T follicular helper cell (primary cell): Measurements from ENCODE around the gene ACTRT3.
"Not testable (repeated sequence)": the region's sequence is repeated elsewhere in the genome, so short reads cannot be mapped to it uniquely, and the experiment has no call there.

Source experiments
- DNase-seq: peaks from one replicate; pipeline ENCODE4 v3.0.0-alpha.2; 2020; ENCODE audit warnings: low read depth

The ACTRT3 gene

DNA sequence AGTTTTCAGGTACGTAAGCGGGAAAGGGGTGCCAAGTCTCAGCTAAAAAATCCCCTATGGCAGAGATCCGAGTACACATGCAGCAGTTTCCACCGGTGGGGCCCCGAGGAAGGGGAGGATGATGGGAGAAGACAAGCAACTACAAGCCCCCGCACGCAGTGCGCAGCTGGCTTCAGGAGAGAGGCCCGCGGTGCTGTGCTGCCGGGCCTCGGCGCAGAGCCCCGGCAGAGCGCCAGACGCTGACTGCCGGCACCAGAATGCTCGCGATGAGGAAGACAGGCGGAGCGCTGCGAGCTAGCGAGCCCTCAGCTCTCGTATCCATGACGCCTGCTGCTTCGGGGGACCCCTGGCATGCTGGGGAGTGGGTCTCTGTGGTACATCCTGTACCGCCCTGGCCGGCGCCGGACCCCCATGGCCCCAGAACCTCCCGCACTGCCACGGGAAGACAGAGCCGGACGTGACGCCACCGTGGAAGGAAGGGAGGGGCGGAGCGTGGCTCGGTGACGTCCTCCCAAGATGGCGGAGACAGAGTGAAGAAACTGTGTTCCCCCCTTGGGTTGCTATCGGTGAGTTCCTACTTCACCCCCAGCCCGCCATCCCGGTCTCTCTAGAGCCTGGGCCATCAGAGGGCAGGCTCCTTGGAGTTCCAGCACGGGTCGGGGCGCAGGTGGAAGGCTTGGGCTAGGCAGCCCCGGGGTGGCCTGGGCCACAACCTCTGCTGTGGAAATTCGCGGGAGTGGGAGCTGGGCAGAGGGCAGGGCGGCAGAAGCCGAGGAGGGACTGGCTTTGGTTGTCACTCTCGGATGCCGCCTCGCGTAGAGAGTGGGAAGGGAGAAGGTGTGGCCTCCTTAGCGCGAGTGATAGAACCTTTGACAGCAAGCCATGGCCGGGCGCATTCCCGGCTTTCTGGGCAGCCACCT is 3.8 kb upstream of the ACTRT3 start, which contains the start of gene MYNN:
MYNN (plus strand) TSS at position 500 of the 920 bp plus-strand sequence. CDS start 900 bp downstream, outside the sequence.
- peak; percentile 86 for DNase-seq

DNA sequence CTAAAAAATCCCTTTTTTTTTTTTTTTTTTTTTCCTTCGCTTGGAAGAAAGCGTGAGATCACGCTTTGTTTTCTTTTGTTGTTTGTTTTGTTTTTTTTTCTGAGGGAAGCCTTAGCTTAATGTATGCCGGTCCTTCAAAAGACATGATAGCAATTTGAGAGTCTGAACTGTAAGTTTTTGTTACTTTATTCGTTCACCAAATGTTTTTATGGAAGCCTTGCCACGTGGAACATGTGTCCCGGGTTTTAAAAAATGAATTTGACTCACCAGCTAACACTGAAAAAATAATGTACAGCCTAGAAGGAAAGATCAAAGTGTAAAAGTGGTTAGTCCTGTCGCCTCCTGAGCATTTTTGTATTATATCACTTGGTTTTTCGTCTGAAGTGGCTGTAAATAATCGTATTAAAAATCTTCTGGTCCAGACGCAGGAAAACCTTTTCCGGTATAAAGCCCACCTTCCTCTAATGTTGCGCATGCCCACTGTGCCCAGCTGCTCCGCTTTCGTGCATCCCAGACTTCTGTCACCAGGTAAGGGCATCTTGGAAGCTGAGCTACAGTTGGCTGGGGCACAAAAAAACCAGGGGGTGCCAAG is 3.0 kb upstream of the ACTRT3 start:
- DNase-seq: no peak

DNA sequence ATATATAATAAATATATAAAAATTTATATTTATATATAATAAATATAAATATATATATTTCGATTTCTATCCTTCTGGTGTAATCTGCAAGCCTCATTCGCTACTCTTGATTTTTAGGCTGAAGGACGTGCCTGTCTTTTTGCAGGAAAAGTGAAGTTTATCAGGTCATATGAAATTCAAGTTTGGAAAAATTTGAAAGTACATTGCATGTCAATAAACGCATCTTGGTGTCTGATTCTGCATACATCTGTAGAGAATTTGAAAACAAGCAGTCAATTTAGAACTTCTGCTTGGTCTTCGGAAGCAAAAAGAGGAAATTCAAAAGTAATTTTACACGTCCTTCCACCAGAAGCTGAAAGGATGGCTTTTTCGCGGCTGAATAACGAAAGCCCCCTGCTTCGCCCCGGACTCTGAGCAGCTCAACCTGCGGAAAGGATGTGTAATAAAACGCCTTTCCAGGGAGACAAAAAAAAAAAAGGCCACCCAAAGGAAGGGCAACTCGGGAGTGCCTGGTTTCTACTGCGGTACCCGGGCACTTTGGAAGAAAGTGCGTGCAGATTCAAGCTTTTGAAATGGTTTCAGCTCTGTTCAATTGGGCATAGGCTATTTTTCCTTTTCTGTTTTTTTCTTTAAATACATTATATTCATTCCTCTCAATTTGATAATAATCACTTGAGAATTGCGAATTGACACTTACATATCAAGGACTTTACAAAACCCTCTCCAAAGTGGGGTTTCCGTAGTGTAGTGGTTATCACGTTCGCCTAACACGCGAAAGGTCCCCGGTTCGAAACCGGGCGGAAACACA is 2.3 kb upstream of the ACTRT3 start:
- DNase-seq: peak; percentile 45

- peak; percentile 88 for DNase-seq
Measured at GRCh38 chr3:169764882-169765612, 4.3 kb downstream of the ACTRT3 start, which contains the start of gene TERC. Gene TERC (minus strand): TSS chr3:169765060.

- DNase-seq: peak; percentile 33
Measured at GRCh38 chr3:169764312-169764881, 5.0 kb downstream of the ACTRT3 start.

GRCh38 chr3:169760479-169760878 is 8.9 kb downstream of the ACTRT3 start:
- DNase-seq: no peak

DNA sequence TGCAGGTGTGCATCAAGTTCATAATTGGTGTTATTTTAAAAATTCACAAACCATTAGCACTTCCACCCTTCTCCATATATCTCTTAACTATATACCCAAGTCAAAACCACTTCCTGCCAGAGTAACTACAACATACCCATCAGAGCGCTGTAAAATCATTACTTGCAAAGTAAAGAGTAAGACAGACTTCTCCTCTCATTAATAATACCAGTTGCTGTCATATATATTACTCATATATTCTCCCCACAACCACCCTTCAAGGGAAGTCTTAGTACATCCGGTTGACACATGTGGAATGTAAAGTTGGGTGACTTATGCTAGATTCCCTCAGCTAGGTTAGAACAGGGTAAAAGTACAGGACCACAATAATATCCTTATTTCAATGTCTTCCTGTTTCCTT is 10.1 kb downstream of the ACTRT3 start:
- no peak for DNase-seq

DNA sequence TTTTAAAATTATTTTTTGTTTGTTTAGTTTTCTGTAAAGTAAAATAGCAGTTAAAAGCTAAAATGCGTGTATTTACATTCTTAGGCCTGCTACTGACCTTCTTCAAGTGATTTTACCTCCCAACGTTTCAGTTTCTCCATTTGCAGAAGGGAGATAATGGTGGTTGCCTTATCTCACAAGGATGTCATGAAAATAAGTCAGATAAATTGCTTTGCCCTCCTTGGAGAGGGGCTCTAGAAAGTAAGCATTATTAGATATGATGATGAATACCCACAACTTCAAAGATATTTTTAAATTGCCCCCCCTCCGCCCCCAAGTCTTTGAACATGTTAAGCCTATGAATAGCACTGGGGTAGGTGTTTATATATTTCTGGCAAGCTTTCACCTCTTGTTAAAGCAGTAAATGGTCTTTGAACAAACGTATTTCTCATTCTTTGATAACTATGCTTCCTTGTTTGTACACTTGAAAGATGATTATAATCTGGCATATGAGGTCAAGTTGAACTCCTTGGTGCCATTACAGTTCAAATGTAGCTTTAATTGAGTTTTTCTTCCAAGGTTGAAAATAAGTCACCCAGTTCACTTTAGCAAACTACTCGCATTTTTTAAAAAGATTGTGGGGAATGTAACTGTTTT is 10.9 kb downstream of the ACTRT3 start:
- no peak for DNase-seq

GRCh38 chr3:169755488-169755887 is 13.9 kb downstream of the ACTRT3 start:
- DNase-seq: no peak

DNA sequence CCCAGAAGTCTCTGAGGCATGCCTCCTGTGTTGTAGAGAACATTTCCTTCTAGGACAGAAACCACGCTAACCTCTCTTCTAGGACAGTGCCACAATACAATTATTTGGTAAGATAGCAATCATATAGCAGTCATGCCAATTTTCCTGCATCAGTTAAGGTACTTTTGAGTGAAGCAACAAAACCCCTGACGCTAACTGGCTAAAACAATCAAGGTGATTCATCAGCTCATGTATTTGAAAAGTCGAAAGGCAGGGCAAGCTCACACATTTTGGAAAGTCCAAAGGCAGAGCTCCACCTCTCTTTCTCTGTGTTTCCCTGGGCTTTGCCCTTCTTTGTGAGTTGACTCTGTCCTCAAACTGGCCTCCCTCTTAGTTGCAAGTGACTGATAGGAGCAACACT is 14.7 kb downstream of the ACTRT3 start:
- DNase-seq: no peak

GRCh38 chr3:169751875-169752274 is 17.5 kb downstream of the ACTRT3 start:
- no peak for DNase-seq

DNA sequence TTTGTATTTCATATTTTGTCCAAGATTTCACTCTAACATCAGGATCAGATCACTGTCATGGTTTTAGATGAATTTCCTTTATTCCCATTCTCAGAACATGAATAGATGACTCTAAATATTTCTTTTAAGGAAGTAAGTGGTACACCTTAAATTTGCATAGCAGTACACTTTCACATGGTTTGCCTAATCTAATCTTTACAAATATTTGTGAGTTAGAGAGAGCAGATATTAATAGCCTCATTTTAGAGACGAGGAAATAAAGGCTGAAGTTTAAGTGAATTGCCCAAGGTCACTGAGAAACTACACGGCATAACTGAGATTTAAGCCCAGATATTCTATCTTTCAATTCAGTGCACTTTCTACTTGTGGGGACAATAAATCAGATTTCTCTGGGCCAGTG is 18.7 kb downstream of the ACTRT3 start:
- DNase-seq: no peak

DNA sequence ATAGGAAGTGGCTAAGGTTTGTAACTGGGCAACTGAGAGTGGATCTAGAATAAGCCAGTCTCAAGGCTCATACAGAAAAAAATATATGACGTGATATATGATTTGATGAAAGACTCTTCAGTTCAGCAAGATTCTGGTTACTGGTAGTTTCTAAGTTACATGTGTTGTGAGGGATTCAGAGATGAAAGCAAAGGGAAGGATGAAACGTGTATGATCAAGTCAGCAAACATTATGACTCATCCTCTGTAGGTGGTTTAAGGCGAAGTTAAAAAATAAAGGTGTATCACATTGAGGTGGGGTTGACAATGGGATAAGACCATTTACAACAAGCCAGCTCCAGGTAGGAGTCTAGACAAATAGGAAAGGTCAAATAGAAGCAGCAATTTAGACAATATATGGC is 20.7 kb downstream of the ACTRT3 start:
- no peak for DNase-seq

DNA sequence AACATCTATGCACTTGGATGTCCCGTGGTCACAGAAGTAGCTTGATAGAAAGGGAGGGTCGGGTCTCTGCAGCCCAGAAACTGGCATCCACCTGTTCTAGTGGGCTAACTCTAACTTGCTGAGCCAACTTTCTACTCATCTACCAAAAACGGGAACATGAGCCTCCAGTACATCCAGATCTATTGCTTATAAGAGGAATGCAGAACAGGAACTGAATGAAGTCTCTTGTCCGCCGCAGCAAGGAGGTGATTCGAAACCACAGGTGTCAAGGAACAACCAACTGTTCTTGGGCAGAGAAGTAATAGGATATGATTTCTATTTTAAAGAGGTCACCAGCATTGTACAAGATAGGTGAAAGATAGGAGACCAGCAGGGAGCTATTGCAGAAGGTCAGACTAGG is 22.4 kb downstream of the ACTRT3 start:
- DNase-seq: no peak

DNA sequence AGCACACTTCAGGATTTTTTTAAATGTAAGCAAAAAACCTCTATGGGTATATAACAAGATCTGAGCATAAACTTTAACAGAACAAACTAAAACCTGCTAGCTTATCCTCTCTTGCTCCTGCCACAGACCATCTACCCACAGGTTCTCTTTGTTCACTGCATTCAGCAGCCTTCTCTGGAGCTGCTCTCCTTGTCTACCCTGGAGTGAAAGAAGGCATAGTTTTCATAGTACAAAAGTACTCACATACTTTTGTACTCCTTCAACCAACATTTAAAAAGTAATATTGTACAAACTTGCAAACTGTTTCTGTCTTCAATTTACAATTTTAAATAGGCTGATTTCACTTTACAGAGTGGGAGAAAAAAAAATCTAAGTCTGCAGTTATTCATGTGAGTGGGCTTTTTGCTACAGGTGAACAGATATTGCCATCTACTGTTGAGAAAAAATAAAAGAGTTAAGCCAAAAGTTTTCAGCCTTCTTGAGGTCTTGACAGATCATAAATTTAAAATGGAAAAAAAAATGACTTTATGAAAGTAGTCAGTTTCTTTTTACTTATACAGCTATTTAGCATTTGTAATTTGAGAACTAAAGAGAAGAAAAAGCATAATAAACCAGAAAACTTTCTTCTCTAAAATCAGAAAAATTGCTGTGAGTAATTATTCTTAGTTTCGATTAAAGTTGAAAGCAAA is 24.9 kb downstream of the ACTRT3 start:
- DNase-seq: no peak

DNA sequence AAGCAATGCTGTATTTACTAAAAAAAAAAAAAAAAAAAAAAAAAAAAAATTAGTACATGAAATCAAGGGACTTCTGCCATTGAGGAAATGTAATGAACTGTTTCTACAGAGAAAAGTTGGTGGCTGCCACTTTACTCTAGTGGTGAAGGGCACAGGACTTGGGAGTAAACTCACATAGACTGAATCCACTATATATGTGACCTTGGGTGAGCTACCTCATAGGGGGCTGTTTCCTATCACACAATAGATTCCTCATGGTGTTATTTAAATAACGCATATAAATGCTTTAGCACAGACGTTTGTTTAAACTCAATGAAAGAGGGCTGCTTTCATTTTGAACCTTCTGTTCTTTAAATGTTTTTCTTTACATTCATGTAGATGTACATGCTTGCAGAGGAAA is 30.3 kb downstream of the ACTRT3 start:
- DNase-seq: no peak

DNA sequence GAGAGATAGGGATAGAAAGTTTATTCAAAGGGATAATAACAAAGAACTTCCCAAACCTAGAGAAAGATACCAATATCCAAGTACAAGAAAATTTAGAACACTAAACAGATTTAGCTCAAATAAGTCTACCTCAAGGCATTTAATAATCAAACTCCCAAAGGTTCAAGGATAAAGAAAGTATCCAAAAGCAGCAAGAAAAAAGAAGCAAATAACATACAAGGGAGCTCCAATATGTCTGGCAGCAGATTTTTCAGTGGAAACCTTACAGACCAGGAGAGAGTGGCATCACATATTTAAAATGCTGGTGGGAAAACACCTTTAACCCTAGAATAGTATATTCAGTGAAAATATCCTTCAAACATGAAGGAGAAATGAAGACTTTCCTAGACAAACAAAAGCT is 37.5 kb downstream of the ACTRT3 start:
- not testable (repeated sequence) for DNase-seq

- no peak for DNase-seq
Measured at GRCh38 chr3:169722724-169723123, 46.6 kb downstream of the ACTRT3 start.

GRCh38 chr3:169718415-169718814 is 50.9 kb downstream of the ACTRT3 start:
- not testable (repeated sequence) for DNase-seq
